Choroid plexus epithelial cell (primary cell): ENCODE results near the gene CYP46A1.
"Not testable (repeated sequence)": the region's sequence is repeated elsewhere in the genome, so short reads cannot be mapped to it uniquely, and the experiment has no call there.

Experiments
- DNase-seq: peaks from one replicate; pipeline ENCODE4 v3.0.0-alpha.2; 2010; ENCODE audit warnings: low read depth
- H3K4me3 ChIP-seq: 2 replicates; pipeline ENCODE4 v1.5.1; 2011; ENCODE audit warnings: low read depth, mild to moderate bottlenecking, control low read depth, low read length, moderate library complexity
- CTCF ChIP-seq: conservative IDR thresholded peaks from 2 replicates; pipeline ENCODE4 v1.5.1; 2011; ENCODE audit warnings: low read depth, mild to moderate bottlenecking, control low read depth, inconsistent platforms, low read length, moderate library complexity

The CYP46A1 gene

GRCh38 chr14:99657645-99658155, 26.4 kb upstream of the CYP46A1 start:
- no peak for DNase-seq
- H3K4me3 ChIP-seq, result no peak overlapping the region
- TF ChIP-seq CTCF, result no peak

GRCh38 chr14:99658218-99658845, 25.8 kb upstream of the CYP46A1 start:
- H3K4me3 ChIP-seq, result no peak overlapping the region
- TF ChIP-seq CTCF, result no peak
- no peak for DNase-seq

GRCh38 chr14:99659333-99659741, 24.8 kb upstream of the CYP46A1 start:
- no peak for DNase-seq
- no peak overlapping the region for H3K4me3 ChIP-seq
- no peak for TF ChIP-seq CTCF

GRCh38 chr14:99660006-99660566, 24.0 kb upstream of the CYP46A1 start:
- no peak for DNase-seq
- TF ChIP-seq CTCF, result no peak
- no peak overlapping the region for H3K4me3 ChIP-seq

GRCh38 chr14:99660794-99661193, 23.3 kb upstream of the CYP46A1 start:
- DNase-seq, result no peak
- TF ChIP-seq CTCF, result no peak

GRCh38 chr14:99661206-99661605, 22.9 kb upstream of the CYP46A1 start:
- DNase-seq, H3K4me3 ChIP-seq: not testable (repeated sequence)

More at GRCh38 chr14:99660794-99661193, 23.3 kb upstream of the CYP46A1 start:
- no peak overlapping the region for H3K4me3 ChIP-seq

- H3K4me3 ChIP-seq, result no peak overlapping the region
- no peak for TF ChIP-seq CTCF
- no peak for DNase-seq
These were observed 21.3 kb upstream of the CYP46A1 start for GRCh38 chr14:99662846-99663245.
